SK-N-SH (cell line): Measurements from ENCODE around the gene PTPRJ. TPM values are rescaled to one million over a fixed set of nuclear protein-coding genes. Genes with fewer than 3 reads are reported as not detected.

Experiments
- CTCF ChIA-PET: fragments of 300-600, 350-600 bp; formaldehyde crosslinking; extraction: SDS; loops from one replicate; lab custom pipeline; 2021; lab: Yijun Ruan, JAX
- POLR2A ChIA-PET: fragments of 350-600 bp; sonication (Branson Sonifier 250); formaldehyde crosslinking; extraction: SDS; loops from one replicate; lab custom pipeline; 2020; ENCODE audit warnings: antibody characterized with exemption, inconsistent platforms; lab: Yijun Ruan, JAX
- DNase-seq: peaks from one replicate; pipeline ENCODE4 v3.0.0; 2012
- H2AFZ ChIP-seq: fragments of 200-600 bp; sonication (generic); 2 replicates; pipeline ENCODE4 v1.8.1; 2016; ENCODE audit warnings: antibody characterized with exemption, mild to moderate bottlenecking, low read depth
- H3F3A ChIP-seq: fragments of 200-600 bp; sonication (generic); replicated peaks from 2 replicates; pipeline ENCODE3; 2016; ENCODE audit warnings: antibody characterized with exemption, mild to moderate bottlenecking; ENCODE audit not compliant: insufficient read depth
- H3K27ac ChIP-seq, 2 experiments: fragments of 200-500 bp in 1 of 2; fragments of 200-600 bp in 1 of 2; sonication (Bioruptor generic) in 1 of 2; sonication (generic), shearing (Covaris generic) in 1 of 2; 2 replicates each; pipeline versions ENCODE4 v1.5.1 to v1.6.1; 2014 to 2016; ENCODE audit warnings: low read depth in 2 of 2, inconsistent platforms in 1 of 2, low read length in 1 of 2, mild to moderate bottlenecking in 1 of 2, mixed read lengths in 1 of 2
- H3K27me3 ChIP-seq: fragments of 200-600 bp; sonication (generic), shearing (Covaris generic); 2 replicates; pipeline ENCODE4 v1.6.1; 2016; ENCODE audit warnings: mixed run types; ENCODE audit not compliant: insufficient read depth
- H3K36me3 ChIP-seq, 2 experiments: fragments of 200-500 bp in 1 of 2; fragments of 200-600 bp in 1 of 2; sonication (Bioruptor generic) in 1 of 2; sonication (generic) in 1 of 2; replicated peaks in 1 of 2; 2 replicates each; pipeline versions ENCODE3 to v1.5.1; 2014 to 2016; ENCODE audit warnings: low read length in 1 of 2, mild to moderate bottlenecking in 1 of 2; ENCODE audit not compliant: insufficient read depth in 2 of 2, control insufficient read depth in 1 of 2
- H3K4me1 ChIP-seq, 2 experiments: fragments of 200-500 bp in 1 of 2; fragments of 200-600 bp in 1 of 2; sonication (Bioruptor generic) in 1 of 2; sonication (generic), shearing (Covaris generic) in 1 of 2; 2 replicates each; pipeline versions ENCODE4 v1.5.1 to v1.6.1; 2014 to 2016; ENCODE audit warnings: low read depth in 1 of 2, low read length in 1 of 2, mixed run types in 1 of 2; ENCODE audit not compliant: insufficient read depth in 2 of 2, control insufficient read depth in 1 of 2
- H3K4me2 ChIP-seq: fragments of 200-600 bp; sonication (generic), shearing (Covaris generic); 2 replicates; pipeline ENCODE4 v1.6.1; 2017; ENCODE audit warnings: mixed run types
- H3K4me3 ChIP-seq, 2 experiments: fragments of 200-500 bp in 1 of 2; fragments of 200-600 bp in 1 of 2; sonication (Bioruptor generic) in 1 of 2; sonication (generic), shearing (Covaris generic) in 1 of 2; 2 replicates each; pipeline versions ENCODE4 v1.5.1 to v1.8.1; 2014 to 2016; ENCODE audit warnings: low read depth in 2 of 2, inconsistent platforms in 1 of 2, low read length in 1 of 2, mild to moderate bottlenecking in 1 of 2, mixed read lengths in 1 of 2, moderate library complexity in 1 of 2
- H3K79me2 ChIP-seq: fragments of 200-600 bp; sonication (generic); 2 replicates; pipeline ENCODE4 v1.8.1; 2017; ENCODE audit warnings: mild to moderate bottlenecking; ENCODE audit not compliant: insufficient read depth
- H3K9ac ChIP-seq: fragments of 200-600 bp; sonication (generic); 2 replicates; pipeline ENCODE4 v1.6.1; 2017; ENCODE audit warnings: mixed run types
- H3K9me2 ChIP-seq: fragments of 200-600 bp; sonication (generic); 2 replicates; pipeline ENCODE4 v1.6.1; 2017; ENCODE audit warnings: mixed run types
- H3K9me3 ChIP-seq: fragments of 200-600 bp; sonication (generic); 2 replicates; pipeline ENCODE4 v1.6.1; 2017; ENCODE audit warnings: mixed run types, mild to moderate bottlenecking, moderate library complexity
- H4K20me1 ChIP-seq: fragments of 200-600 bp; sonication (generic); 2 replicates; pipeline ENCODE4 v1.6.1; 2017; ENCODE audit warnings: mild to moderate bottlenecking, mixed run types; ENCODE audit not compliant: insufficient read depth
- CHD2 ChIP-seq: fragments of 150-350 bp; IDR thresholded peaks from 2 replicates; pipeline ENCODE4 v1.6.1; 2018; ENCODE audit warnings: low read length; ENCODE audit not compliant: partially characterized antibody
- EP300 ChIP-seq, 2 experiments: IDR thresholded peaks; 2 replicates each; pipeline versions ENCODE4 v1.4.0 to v1.6.1; 2012; ENCODE audit warnings: borderline replicate concordance in 1 of 2, low read depth in 1 of 2, low read length in 1 of 2
- FOXJ3 ChIP-seq: sonication (generic); formaldehyde crosslinking; IDR thresholded peaks from 2 replicates; pipeline ENCODE4 v1.5.1; 2020; ENCODE audit warnings: mild to moderate bottlenecking, missing genetic modification reagents
- GABPA ChIP-seq: IDR thresholded peaks from 2 replicates; pipeline ENCODE4 v1.4.0; 2012; ENCODE audit warnings: low read depth, mild to moderate bottlenecking
- GATA2 ChIP-seq: sonication (generic); formaldehyde crosslinking; IDR thresholded peaks from 2 replicates; pipeline ENCODE4 v1.5.0; 2020; ENCODE audit warnings: mild to moderate bottlenecking, missing genetic modification reagents
- JUND ChIP-seq: IDR thresholded peaks from 2 replicates; pipeline ENCODE4 v1.4.0; 2012
- MXI1 ChIP-seq: IDR thresholded peaks from 2 replicates; pipeline ENCODE4 v1.6.1; 2012; ENCODE audit warnings: mild to moderate bottlenecking, low read depth, low read length, improper control_type of control experiment
- RCOR1 ChIP-seq: fragments of 150-350 bp; IDR thresholded peaks from 2 replicates; pipeline ENCODE4 v1.6.1; 2017; ENCODE audit warnings: antibody characterized with exemption, low read length
- RFX5 ChIP-seq: IDR thresholded peaks from 2 replicates; pipeline ENCODE4 v1.6.1; 2012; ENCODE audit warnings: mild to moderate bottlenecking, improper control_type of control experiment, low read length
- SMC3 ChIP-seq: IDR thresholded peaks from 2 replicates; pipeline ENCODE4 v1.6.1; 2012; ENCODE audit warnings: low read depth, low read length, improper control_type of control experiment
- TEAD4 ChIP-seq: IDR thresholded peaks from 2 replicates; pipeline ENCODE4 v1.4.0; 2012; ENCODE audit warnings: mild to moderate bottlenecking, borderline replicate concordance; ENCODE audit not compliant: insufficient read depth
- WGBS: methylation state at CpG from one replicate; pipeline ENCODE4 v1.1.6; 2017; ENCODE audit warnings: low lambda C conversion rate; 5-methylcytosine and 5-hydroxymethylcytosine counted together
- polyA plus RNA-seq, 3 experiments: library from polyadenylated mRNA; depleted of rRNA; stranded (reverse); fragments of >200 nt; gene quantifications; 2 replicates each; pipeline ENCODE4 v1.2.3, GENCODE V29; 2012
- TF ChIP-seq, protein P1 (sequence below): IDR thresholded peaks from 2 replicates; pipeline ENCODE4; 2012
- TF ChIP-seq, protein P2 (sequence below): IDR thresholded peaks from 2 replicates; pipeline ENCODE4 v1.4.0; 2012; ENCODE audit warnings: low read depth
- TF ChIP-seq, protein P3 (sequence below): fragments of 150-350 bp; IDR thresholded peaks from 2 replicates; pipeline ENCODE4 v1.6.1; 2017; ENCODE audit warnings: antibody characterized with exemption, low read length, low read depth, borderline replicate concordance
- TF ChIP-seq, protein P4 (sequence below): IDR thresholded peaks from 2 replicates; pipeline ENCODE4 v1.4.0; 2012; ENCODE audit warnings: low read depth, borderline replicate concordance
- TF ChIP-seq, protein P5 (sequence below): IDR thresholded peaks from 2 replicates; pipeline ENCODE4 v1.4.0; 2012; ENCODE audit warnings: low read depth, borderline replicate concordance
- TF ChIP-seq, protein P6 (sequence below): fragments of 150-350 bp; IDR thresholded peaks from 2 replicates; pipeline ENCODE4 v1.6.1; 2016; ENCODE audit warnings: mild to moderate bottlenecking, low read depth, low read length

The PTPRJ gene
- polyA plus RNA-seq, 1 of the 3 experiments (the other 2 are of a cell fraction) = 4.5 TPM

DNA sequence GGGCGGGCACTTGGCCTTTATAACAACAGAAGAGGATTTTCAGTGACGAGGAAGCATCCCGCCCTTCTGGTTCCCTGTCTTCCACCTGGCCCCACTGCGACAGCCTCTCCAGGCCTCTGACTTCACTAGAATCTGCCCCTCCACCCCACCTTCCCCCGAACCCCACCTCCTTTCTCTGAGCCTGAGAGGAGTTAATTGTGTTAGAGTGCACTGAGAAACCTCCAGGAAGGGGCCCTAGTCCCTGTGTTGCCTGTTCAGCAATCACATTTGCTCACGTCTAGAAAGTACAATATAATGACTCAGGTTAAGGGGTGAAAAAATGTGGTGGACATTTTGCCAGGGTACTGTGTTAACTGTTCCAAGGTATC lies 38.8 kb downstream of the PTPRJ start:
- Histone ChIP-seq H3K4me3 (no peak overlapping the region), H3K9me3 (no peaks in the 10 kb centered on the region), H3K27me3 (no peaks in the 10 kb centered on the region), H4K20me1 (peaks cover 4% of the 10 kb centered on the region; the same call in 1 of the 2 replicates), H3K79me2 (peaks cover 90% of the 10 kb centered on the region), H3K27ac (no peak overlapping the region), H3K36me3 (no peaks in the 10 kb centered on the region), H2AFZ (no peak overlapping the region), H3K4me1 (peaks cover 16 to 37% of the 10 kb centered on the region in 2 experiments; a peak in 2 of 4 replicates), H3K9me2 (no peaks in the 10 kb centered on the region), H3K4me2 (no peak overlapping the region), H3K9ac (no peak overlapping the region), H3F3A (peaks cover 4% of the 10 kb centered on the region)
- CTCF ChIA-PET = no interaction called here
- 91% methylated on average over 6 of the region's 6 CpGs for WGBS
- TF ChIP-seq EP300 (IDR thresholded peaks at IDR 0.05; ENCODE audit: borderline replicate concordance in 1 of 2, low read depth in 1 of 2, low read length in 1 of 2) = no peak
- no peak for TF ChIP-seq SMC3
- no peak for TF ChIP-seq GABPA
- TF ChIP-seq, protein P1, sequence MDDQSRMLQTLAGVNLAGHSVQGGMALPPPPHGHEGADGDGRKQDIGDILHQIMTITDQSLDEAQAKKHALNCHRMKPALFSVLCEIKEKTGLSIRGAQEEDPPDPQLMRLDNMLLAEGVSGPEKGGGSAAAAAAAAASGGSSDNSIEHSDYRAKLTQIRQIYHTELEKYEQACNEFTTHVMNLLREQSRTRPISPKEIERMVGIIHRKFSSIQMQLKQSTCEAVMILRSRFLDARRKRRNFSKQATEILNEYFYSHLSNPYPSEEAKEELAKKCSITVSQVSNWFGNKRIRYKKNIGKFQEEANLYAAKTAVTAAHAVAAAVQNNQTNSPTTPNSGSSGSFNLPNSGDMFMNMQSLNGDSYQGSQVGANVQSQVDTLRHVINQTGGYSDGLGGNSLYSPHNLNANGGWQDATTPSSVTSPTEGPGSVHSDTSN = no peak
- TF ChIP-seq, protein P2, sequence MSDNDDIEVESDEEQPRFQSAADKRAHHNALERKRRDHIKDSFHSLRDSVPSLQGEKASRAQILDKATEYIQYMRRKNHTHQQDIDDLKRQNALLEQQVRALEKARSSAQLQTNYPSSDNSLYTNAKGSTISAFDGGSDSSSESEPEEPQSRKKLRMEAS = no peak
- TF ChIP-seq GATA2 (CRISPR knock-in tag) = no peak
- no peak for TF ChIP-seq RFX5
- TF ChIP-seq JUND = no peak
- DNase-seq = peak; percentile 25
- POLR2A ChIA-PET = no interaction called here

GRCh38 chr11:48019595-48019994 lies 39.2 kb downstream of the PTPRJ start:
- ChIA-PET POLR2A (no interaction called here), CTCF (interaction anchor here (0.9 kb wide), 1 partner anchor 9 kb away, joined by 3 read pairs; no protein-coding TSS in a partner anchor)
- H3K4me1 ChIP-seq = peaks cover 17 to 41% of the 10 kb centered on the region in 2 experiments; a peak in 2 of 4 replicates
- H3K9me2 ChIP-seq = no peaks in the 10 kb centered on the region
- TF ChIP-seq, protein P3, sequence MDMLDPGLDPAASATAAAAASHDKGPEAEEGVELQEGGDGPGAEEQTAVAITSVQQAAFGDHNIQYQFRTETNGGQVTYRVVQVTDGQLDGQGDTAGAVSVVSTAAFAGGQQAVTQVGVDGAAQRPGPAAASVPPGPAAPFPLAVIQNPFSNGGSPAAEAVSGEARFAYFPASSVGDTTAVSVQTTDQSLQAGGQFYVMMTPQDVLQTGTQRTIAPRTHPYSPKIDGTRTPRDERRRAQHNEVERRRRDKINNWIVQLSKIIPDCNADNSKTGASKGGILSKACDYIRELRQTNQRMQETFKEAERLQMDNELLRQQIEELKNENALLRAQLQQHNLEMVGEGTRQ = no peak
- TF ChIP-seq SMC3 (no peak), TEAD4 (no peak), RFX5 (no peak), MXI1 (no peak), CHD2 (no peak), RCOR1 (no peak), FOXJ3 (no peak), JUND (no peak)
- TF ChIP-seq, protein P1 = no peak
- TF ChIP-seq, protein P4, sequence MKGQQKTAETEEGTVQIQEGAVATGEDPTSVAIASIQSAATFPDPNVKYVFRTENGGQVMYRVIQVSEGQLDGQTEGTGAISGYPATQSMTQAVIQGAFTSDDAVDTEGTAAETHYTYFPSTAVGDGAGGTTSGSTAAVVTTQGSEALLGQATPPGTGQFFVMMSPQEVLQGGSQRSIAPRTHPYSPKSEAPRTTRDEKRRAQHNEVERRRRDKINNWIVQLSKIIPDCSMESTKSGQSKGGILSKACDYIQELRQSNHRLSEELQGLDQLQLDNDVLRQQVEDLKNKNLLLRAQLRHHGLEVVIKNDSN = no peak
- TF ChIP-seq, protein P5, sequence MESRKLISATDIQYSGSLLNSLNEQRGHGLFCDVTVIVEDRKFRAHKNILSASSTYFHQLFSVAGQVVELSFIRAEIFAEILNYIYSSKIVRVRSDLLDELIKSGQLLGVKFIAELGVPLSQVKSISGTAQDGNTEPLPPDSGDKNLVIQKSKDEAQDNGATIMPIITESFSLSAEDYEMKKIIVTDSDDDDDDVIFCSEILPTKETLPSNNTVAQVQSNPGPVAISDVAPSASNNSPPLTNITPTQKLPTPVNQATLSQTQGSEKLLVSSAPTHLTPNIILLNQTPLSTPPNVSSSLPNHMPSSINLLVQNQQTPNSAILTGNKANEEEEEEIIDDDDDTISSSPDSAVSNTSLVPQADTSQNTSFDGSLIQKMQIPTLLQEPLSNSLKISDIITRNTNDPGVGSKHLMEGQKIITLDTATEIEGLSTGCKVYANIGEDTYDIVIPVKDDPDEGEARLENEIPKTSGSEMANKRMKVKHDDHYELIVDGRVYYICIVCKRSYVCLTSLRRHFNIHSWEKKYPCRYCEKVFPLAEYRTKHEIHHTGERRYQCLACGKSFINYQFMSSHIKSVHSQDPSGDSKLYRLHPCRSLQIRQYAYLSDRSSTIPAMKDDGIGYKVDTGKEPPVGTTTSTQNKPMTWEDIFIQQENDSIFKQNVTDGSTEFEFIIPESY = no peak
- TF ChIP-seq, protein P6, sequence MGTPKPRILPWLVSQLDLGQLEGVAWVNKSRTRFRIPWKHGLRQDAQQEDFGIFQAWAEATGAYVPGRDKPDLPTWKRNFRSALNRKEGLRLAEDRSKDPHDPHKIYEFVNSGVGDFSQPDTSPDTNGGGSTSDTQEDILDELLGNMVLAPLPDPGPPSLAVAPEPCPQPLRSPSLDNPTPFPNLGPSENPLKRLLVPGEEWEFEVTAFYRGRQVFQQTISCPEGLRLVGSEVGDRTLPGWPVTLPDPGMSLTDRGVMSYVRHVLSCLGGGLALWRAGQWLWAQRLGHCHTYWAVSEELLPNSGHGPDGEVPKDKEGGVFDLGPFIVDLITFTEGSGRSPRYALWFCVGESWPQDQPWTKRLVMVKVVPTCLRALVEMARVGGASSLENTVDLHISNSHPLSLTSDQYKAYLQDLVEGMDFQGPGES = no peak
- TF ChIP-seq, protein P2 = no peak
- H3K4me3 ChIP-seq = no peak overlapping the region
- H3F3A ChIP-seq = peaks cover 4% of the 10 kb centered on the region
- WGBS = 98% methylated on average over 8 of the region's 8 CpGs
- no peak overlapping the region for H2AFZ ChIP-seq
- no peaks in the 10 kb centered on the region for H3K36me3 ChIP-seq
- H3K27ac ChIP-seq = no peak overlapping the region
- H3K9ac ChIP-seq = no peak overlapping the region
- no peaks in the 10 kb centered on the region for H3K9me3 ChIP-seq
- no peak overlapping the region for H3K4me2 ChIP-seq
- H4K20me1 ChIP-seq = peaks cover 8% of the 10 kb centered on the region; the same call in 1 of the 2 replicates
- H3K27me3 ChIP-seq = no peaks in the 10 kb centered on the region
- no peak for DNase-seq
- peaks cover 90% of the 10 kb centered on the region for H3K79me2 ChIP-seq
